ENCODE data around the gene CD200. TPM values are rescaled to one million over a fixed set of nuclear protein-coding genes. Genes with fewer than 3 reads are reported as not detected.

CD200 gene
- polyA plus RNA-seq, 2 of the 4 experiments (the other 2 are of a cell fraction), result not detected

GRCh38 chr3:112375117-112375516 is 42.2 kb downstream of the CD200 start:
- Histone ChIP-seq H3K4me3 (no peak overlapping the region), H3K9me3 (no peaks in the 10 kb centered on the region), H3K4me2 (no peak overlapping the region), H3K27ac (no peak overlapping the region), H3K4me1 (no peaks in the 10 kb centered on the region)
- WGBS (ENCODE audit: missing lambda C conversion rate), result 7% methylated on average over 1 of the region's 1 CpG
- no peak for TF ChIP-seq FOSB (CRISPR knock-in tag; IDR thresholded peaks at IDR 0.05)
- TF ChIP-seq KDM1A (IDR thresholded peaks at IDR 0.05; ENCODE audit: low read depth), result no peak
- no peak for TF ChIP-seq ZSCAN20 (CRISPR knock-in tag; IDR thresholded peaks at IDR 0.05)
- no peak for TF ChIP-seq JUN (IDR thresholded peaks at IDR 0.05)
- no peak for TF ChIP-seq SREBF2 (IDR thresholded peaks at IDR 0.05)
- no peak for TF ChIP-seq HOXB5 (CRISPR knock-in tag; IDR thresholded peaks at IDR 0.05)
- TF ChIP-seq, protein P1, sequence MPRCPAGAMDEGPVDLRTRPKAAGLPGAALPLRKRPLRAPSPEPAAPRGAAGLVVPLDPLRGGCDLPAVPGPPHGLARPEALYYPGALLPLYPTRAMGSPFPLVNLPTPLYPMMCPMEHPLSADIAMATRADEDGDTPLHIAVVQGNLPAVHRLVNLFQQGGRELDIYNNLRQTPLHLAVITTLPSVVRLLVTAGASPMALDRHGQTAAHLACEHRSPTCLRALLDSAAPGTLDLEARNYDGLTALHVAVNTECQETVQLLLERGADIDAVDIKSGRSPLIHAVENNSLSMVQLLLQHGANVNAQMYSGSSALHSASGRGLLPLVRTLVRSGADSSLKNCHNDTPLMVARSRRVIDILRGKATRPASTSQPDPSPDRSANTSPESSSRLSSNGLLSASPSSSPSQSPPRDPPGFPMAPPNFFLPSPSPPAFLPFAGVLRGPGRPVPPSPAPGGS (IDR thresholded peaks at IDR 0.05), result no peak
- TF ChIP-seq, protein P2, sequence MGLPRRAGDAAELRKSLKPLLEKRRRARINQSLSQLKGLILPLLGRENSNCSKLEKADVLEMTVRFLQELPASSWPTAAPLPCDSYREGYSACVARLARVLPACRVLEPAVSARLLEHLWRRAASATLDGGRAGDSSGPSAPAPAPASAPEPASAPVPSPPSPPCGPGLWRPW (IDR thresholded peaks at IDR 0.05), result no peak
- no peak for TF ChIP-seq FOXS1 (CRISPR knock-in tag; IDR thresholded peaks at IDR 0.05)
- no peak for TF ChIP-seq GATA3 (IDR thresholded peaks at IDR 0.05; ENCODE audit: borderline replicate concordance)
- TF ChIP-seq, protein P3, sequence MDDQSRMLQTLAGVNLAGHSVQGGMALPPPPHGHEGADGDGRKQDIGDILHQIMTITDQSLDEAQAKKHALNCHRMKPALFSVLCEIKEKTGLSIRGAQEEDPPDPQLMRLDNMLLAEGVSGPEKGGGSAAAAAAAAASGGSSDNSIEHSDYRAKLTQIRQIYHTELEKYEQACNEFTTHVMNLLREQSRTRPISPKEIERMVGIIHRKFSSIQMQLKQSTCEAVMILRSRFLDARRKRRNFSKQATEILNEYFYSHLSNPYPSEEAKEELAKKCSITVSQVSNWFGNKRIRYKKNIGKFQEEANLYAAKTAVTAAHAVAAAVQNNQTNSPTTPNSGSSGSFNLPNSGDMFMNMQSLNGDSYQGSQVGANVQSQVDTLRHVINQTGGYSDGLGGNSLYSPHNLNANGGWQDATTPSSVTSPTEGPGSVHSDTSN (IDR thresholded peaks at IDR 0.05), result no peak
- TF ChIP-seq, protein P4, sequence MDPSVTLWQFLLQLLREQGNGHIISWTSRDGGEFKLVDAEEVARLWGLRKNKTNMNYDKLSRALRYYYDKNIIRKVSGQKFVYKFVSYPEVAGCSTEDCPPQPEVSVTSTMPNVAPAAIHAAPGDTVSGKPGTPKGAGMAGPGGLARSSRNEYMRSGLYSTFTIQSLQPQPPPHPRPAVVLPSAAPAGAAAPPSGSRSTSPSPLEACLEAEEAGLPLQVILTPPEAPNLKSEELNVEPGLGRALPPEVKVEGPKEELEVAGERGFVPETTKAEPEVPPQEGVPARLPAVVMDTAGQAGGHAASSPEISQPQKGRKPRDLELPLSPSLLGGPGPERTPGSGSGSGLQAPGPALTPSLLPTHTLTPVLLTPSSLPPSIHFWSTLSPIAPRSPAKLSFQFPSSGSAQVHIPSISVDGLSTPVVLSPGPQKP (IDR thresholded peaks at IDR 0.05; ENCODE audit: low read depth, low read length), result no peak
- no peak for TF ChIP-seq NPAS2 (CRISPR knock-in tag; IDR thresholded peaks at IDR 0.05; ENCODE audit: borderline replicate concordance)
- TF ChIP-seq CHD4 (IDR thresholded peaks at IDR 0.05; ENCODE audit: borderline replicate concordance), result no peak
- no peak for TF ChIP-seq TP53 (CRISPR knock-in tag; IDR thresholded peaks at IDR 0.05)
- no peak for TF ChIP-seq RAD21 (conservative IDR thresholded peaks at IDR 0.05 in 1 of 2, IDR thresholded peaks at IDR 0.05 in 1 of 2)
- no peak for TF ChIP-seq MYC (IDR thresholded peaks at IDR 0.05; ENCODE audit: borderline replicate concordance, low read length)
- TF ChIP-seq EHF (CRISPR knock-in tag; IDR thresholded peaks at IDR 0.05), result no peak
- TF ChIP-seq HEYL (CRISPR knock-in tag; IDR thresholded peaks at IDR 0.05), result no peak
- no peak for FAIRE-seq
- CTCF ChIA-PET, result no interaction called here
- no peak for ATAC-seq
- no peak for DNase-seq (ENCODE audit: low read depth in 1 of 2, low spot score in 1 of 2)
- POLR2A ChIA-PET, result interaction anchor here (0.6 kb wide), 1 partner anchor 62 kb away, joined by 3 read pairs; no protein-coding TSS in a partner anchor

DNA sequence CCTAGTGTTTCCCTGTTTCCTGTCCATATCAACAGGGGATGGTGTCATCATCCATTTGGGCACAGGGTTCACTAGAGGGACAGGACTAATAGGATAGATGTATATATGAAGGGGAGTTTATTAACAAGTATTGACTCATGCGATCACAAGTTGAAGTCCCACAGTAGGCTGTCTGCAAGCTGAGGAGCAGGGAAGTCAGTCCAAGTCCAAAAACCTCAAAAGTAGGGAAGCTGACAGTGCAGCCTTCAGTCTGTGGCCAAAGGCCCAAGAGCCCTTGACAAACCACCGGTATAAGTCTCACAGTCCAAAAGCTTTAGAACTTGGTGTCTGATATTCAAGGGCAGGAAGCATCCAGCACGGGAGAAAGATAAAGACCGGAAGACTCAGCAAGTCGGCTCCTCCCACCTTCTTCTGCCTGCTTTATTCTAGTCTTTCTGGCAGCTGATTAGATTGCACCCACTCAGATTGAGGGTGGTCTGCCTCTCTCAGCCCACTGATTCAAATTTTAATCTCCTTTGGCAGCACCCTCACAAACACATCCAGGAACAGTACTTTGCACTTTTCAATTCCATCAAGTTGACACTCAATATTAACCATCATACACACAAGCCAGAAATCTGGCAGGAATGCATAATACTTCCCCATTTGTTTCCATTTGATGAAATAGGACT is 43.4 kb downstream of the CD200 start:
- ChIA-PET CTCF (no interaction called here), POLR2A (no interaction called here)
- no peak for TF ChIP-seq ZNF302 (CRISPR knock-in tag; IDR thresholded peaks at IDR 0.05)
- TF ChIP-seq NFE2L2 (conservative IDR thresholded peaks at IDR 0.05; ENCODE audit: low read length), result no peak
- TF ChIP-seq HOXA7 (CRISPR knock-in tag; IDR thresholded peaks at IDR 0.05), result no peak
- TF ChIP-seq, protein P5, sequence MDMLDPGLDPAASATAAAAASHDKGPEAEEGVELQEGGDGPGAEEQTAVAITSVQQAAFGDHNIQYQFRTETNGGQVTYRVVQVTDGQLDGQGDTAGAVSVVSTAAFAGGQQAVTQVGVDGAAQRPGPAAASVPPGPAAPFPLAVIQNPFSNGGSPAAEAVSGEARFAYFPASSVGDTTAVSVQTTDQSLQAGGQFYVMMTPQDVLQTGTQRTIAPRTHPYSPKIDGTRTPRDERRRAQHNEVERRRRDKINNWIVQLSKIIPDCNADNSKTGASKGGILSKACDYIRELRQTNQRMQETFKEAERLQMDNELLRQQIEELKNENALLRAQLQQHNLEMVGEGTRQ (IDR thresholded peaks at IDR 0.05), result no peak
- TF ChIP-seq EHF (CRISPR knock-in tag; IDR thresholded peaks at IDR 0.05), result no peak
- no peak for TF ChIP-seq RARB (CRISPR knock-in tag; IDR thresholded peaks at IDR 0.05)
- TF ChIP-seq MAFK (IDR thresholded peaks at IDR 0.05; ENCODE audit: partially characterized antibody), result no peak
- no peak for TF ChIP-seq TP53 (CRISPR knock-in tag; IDR thresholded peaks at IDR 0.05)
- TF ChIP-seq, protein P2 (IDR thresholded peaks at IDR 0.05), result no peak
- TF ChIP-seq EP300 (IDR thresholded peaks at IDR 0.05), result no peak
- TF ChIP-seq JUN (IDR thresholded peaks at IDR 0.05), result no peak
- no peak for TF ChIP-seq ZSCAN20 (CRISPR knock-in tag; IDR thresholded peaks at IDR 0.05)
- no peak for TF ChIP-seq CBX2 (IDR thresholded peaks at IDR 0.05; ENCODE audit: borderline replicate concordance, low read depth)
- Histone ChIP-seq H3K4me2 (no peak overlapping the region), H3K27ac (no peak overlapping the region), H3K4me1 (no peaks in the 10 kb centered on the region), H3K4me3 (no peak overlapping the region), H3K9me3 (no peaks in the 10 kb centered on the region)
- FAIRE-seq, result no peak
- no peak for ATAC-seq
- DNase-seq (ENCODE audit: low read depth in 1 of 2, low spot score in 1 of 2), result no peak
- 63% methylated on average over 5 of the region's 5 CpGs for WGBS (ENCODE audit: missing lambda C conversion rate)

Measured in A549 (cell line).